GM19043 (cell line): Measurements from ENCODE around the gene PROX2.

Source experiments
- ATAC-seq: cut with Tn5 transposase; IDR thresholded peaks from one replicate; pipeline ENCODE4 v1.9.1; 2021; ENCODE audit warnings: low read depth; ENCODE audit not compliant: unreplicated experiment

PROX2 gene

GRCh38 chr14:74882103-74882920, 6.4 kb upstream of the PROX2 start:
- ATAC-seq = peak; percentile 31

DNA sequence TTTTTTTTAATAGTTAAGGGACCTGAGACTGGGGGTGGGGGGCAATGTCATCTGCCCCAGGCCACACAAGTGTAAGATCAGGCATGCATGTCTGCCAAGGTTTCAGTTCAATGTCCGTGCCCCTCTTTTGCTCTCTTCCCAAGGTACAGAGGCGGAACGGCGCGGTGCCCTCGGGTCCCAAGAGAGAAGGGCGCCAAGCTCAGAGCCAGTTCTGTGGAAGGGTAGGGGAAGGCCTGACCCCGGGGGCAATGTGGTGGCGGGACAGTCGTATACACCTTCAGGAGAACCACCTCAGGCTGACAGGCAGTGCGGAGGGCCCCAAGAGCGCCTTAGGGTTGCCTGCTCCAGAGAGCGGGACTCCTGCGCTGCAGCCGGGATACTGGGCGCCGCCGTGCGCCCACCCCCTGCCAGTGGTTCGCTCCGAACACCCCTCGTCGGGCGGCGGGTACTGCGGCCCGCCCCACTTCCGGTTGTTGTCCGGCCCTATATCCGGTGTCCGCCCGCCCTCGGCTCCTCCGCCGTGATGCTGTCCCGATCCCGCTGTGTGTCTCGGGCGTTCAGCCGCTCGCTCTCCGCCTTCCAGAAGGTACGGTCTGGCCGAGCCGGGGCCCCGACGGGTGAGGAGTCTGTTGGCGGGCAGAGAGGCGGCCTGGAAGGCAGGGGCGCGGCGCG, 5.6 kb upstream of the PROX2 start, which contains the start of gene DLST:
Gene DLST (plus strand): TSS at position 486 of the 672 bp plus-strand sequence. CDS start 38 bp downstream, at position 524.
- peak; percentile 94 for ATAC-seq

GRCh38 chr14:74879427-74880182, 3.7 kb upstream of the PROX2 start:
- ATAC-seq = no peak

DNA sequence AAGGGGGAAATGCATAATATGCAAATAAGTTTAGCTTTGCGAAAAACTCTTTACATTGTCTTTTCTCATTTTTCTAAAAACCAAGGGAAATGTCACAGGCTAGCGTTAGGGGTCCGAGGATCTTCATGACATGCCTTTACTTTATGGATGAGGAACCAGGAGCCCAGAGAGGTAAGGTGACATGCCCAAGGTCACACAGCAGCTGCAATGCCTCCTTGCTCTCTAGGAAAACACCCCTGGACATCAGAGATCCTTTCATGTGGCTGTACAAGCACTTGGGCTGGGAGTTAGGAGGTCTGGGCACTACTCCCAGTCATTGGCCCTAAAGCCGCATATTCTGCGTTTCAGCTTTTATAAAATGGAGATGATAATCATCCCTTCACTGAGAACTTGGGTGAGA, 741 bp downstream of the PROX2 start:
- ATAC-seq = no peak

DNA sequence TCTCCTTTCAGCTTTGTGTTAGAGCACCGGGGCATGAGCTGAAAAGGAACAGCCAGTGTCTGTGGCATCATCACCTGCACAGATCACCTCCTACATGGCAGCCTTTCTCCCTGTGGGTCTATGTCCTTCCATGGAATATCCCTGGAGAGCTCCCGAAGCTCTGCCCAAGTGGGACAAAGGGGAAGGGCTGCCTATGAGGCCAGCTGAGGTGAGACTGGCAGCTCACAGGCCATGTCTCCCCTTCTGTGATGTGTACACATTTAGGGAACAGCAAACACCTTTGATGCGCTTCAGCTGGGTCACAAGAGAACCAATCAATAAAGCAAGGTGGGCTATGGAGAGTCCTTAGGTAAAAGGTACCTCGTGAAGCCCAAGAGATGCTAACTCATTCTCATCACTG, 4.1 kb downstream of the PROX2 start:
- ATAC-seq = no peak

GRCh38 chr14:74868739-74869138, 7.2 kb downstream of the PROX2 start:
- ATAC-seq = no peak

- ATAC-seq = no peak
Observed at GRCh38 chr14:74867673-74868072, 8.3 kb downstream of the PROX2 start.

DNA sequence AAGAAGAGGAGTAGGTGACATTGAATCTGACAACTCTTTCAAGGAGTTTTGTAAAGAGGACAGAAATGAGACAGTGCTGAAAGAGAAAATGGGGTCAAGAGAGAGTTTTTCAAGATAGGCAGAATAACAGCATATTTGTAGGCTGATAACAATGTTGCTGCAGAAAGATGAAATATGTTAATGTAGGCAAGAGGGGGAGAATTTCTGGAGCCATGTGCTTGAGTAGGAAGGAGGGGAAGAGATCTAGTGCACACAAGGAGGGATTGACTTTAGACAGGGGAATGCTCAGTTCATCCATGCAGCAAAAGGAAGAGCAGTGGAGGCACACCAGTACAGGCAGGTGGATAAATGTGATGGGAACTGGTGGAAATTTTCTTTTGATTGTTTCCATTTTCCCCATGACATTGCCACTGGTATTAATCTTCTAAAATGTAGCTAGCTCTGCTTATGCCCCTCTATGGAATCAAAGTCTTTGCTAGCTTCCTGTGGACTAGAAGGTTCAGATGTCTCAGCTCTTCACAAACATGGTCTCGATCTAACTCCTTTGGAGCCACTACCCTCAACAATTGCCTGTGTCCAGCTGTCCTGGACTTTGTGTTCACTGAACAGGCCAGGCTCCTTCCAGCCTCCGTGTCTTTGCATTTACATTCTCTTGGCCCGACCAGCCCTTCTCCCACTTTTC, 9.1 kb downstream of the PROX2 start:
- ATAC-seq = no peak

- ATAC-seq = no peak
Observed at GRCh38 chr14:74865156-74865555, 10.8 kb downstream of the PROX2 start.

- no peak for ATAC-seq
Observed at GRCh38 chr14:74864198-74864597, 11.7 kb downstream of the PROX2 start.

GRCh38 chr14:74863274-74863673, 12.7 kb downstream of the PROX2 start:
- no peak for ATAC-seq

GRCh38 chr14:74861734-74862090, 14.2 kb downstream of the PROX2 start:
- ATAC-seq = no peak

GRCh38 chr14:74860899-74861733, 14.8 kb downstream of the PROX2 start:
- ATAC-seq = no peak

DNA sequence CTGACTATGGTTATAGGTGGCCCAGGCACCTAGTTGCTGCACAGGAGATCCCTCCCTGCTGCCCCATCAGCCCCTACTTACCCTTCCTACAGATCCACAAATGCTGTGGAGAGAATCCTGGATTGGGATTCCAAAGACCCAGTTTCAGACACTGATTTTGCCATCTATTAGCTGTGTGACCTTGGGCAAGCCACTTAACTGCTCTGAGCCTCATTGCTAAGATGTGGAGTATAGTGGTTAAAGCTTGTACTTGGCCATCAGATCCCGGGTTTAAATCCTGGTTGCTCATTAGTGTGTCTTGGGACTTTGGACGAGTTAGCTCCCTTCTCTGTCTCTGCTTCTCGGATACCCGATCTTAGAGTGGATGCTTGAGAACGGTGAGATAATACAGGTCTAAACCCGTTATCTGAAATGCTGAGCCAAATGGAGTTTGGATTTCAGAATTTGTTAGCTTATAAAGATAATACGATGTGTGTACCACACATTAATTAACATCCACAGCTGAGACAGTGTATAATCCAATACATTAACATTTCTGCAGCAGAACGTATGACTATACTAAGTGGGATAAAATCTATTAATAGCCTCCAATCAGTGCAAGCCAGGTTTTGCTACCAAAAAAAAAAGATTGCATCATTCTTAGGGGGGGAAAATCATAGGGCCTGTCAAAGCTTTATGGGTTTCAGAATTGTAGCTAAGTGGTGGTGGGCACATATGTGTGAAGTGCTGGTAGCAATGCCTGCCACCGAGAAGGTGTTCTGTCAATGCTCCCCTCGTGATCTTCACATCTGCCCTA, 16.0 kb downstream of the PROX2 start:
- ATAC-seq = no peak

GRCh38 chr14:74858022-74858421, 17.9 kb downstream of the PROX2 start:
- no peak for ATAC-seq

DNA sequence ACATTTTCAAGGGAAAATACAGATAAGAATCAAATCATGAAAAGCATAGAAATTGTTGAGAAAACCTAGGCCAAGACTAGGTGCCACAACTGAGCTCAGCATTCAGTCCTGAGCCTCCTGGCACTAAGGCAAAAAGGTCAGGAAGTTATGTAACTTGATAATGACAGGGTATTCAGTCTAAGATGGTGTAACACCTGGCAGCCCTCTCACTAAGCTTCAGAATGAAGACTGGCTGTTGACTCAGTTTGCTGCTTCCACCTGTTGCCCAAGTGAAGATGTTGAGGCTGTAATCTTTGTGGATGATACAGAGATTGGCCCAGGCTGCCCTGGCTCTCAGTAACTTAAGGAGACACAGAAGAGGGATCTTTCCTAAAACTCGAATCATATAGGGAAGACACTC, 19.6 kb downstream of the PROX2 start:
- ATAC-seq = no peak

DNA sequence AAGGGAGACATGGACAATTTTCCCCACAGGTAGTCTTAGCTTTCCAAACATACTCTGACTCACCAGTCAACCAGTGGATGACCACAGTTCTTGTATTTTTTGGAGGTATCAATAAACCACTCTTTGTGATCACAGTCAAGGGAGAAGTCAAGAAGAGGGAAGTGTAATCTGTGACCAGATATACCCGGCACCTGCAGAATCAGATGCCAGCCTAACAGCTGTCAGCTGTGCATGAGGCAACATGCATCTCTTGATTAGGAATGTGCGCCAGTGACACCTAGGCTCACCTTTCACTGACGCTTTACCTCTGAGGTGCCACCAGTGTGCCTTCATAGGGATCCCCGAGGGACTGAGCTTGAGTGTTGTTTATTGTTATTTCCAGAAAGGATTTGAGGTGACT, 20.0 kb downstream of the PROX2 start:
- no peak for ATAC-seq

- ATAC-seq = no peak
Observed at GRCh38 chr14:74855021-74855420, 20.9 kb downstream of the PROX2 start.

DNA sequence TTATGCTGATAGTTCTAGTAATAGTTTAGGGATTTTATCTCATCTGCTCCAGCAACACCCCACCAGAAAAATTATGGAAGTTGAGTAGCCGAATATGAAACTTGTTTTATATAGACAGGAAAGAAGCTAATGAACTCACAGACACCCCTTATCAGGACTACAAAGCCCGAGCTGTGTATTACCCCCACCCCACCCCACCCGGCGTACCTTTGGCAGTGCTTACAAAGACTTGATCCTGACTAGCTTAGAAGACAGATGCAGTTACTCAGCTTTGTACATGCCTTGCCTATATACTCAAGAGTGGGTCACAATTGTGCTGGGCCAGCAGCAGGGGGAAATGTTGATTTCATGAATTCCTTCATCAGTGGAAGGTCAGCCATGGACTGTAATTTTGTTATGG, 22.4 kb downstream of the PROX2 start:
- ATAC-seq = no peak
